Thymus (tissue), 11 donors: ENCODE results near the gene LPP. TPM values are rescaled to one million over a fixed set of nuclear protein-coding genes. Genes with fewer than 3 reads are reported as not detected.
A peak's percentile ranks its signal among the peaks of the same experiment; 100 is the strongest.

Experiments used
- DNase-seq, 9 donors: peaks; one replicate each; pipeline ENCODE4 v3.0.0-alpha.2; 2013; ENCODE audit warnings: low spot score in 9 of 9, low read depth in 6 of 9, missing footprints in 1 of 9
- H3K27ac ChIP-seq, 2 donors: one replicate each; pipeline ENCODE4 v1.5.1; 2013; ENCODE audit warnings: control low read depth in 1 of 2, low read depth in 1 of 2, low read length in 1 of 2, mild to moderate bottlenecking in 1 of 2, moderate library complexity in 1 of 2
- H3K27me3 ChIP-seq, 2 donors: one replicate each; pipeline ENCODE4 v1.5.1; 2013; ENCODE audit warnings: low read length in 1 of 2; ENCODE audit not compliant: control insufficient read depth in 2 of 2, insufficient read depth in 1 of 2
- H3K36me3 ChIP-seq, 2 donors: one replicate each; pipeline ENCODE4 v1.5.1; 2013; ENCODE audit warnings: low read length in 1 of 2, mild to moderate bottlenecking in 1 of 2, moderate library complexity in 1 of 2; ENCODE audit not compliant: control insufficient read depth in 2 of 2, insufficient read depth in 2 of 2
- H3K4me1 ChIP-seq, 2 donors: one replicate each; pipeline ENCODE4 v1.5.1; 2013; ENCODE audit warnings: low read length in 2 of 2; ENCODE audit not compliant: control insufficient read depth in 2 of 2, insufficient read depth in 2 of 2
- H3K4me3 ChIP-seq, 2 donors: one replicate each; pipeline ENCODE4 v1.5.1; 2013; ENCODE audit warnings: low read length in 2 of 2, control low read depth in 1 of 2, mild to moderate bottlenecking in 1 of 2
- H3K9me3 ChIP-seq, 2 donors: one replicate each; pipeline ENCODE4 v1.5.1; 2013; ENCODE audit warnings: low read length in 1 of 2, mild to moderate bottlenecking in 1 of 2; ENCODE audit not compliant: control insufficient read depth in 2 of 2, insufficient read depth in 1 of 2
- WGBS: extraction: QIAGEN DNeasy Blood & Tissue Kit; methylation state at CpG from one replicate; pipeline ENCODE4 v1.1.7; 2013; 5-methylcytosine and 5-hydroxymethylcytosine counted together
- polyA plus RNA-seq: library from polyadenylated mRNA; stranded (reverse); fragments of 200-250 nt; gene quantifications from one replicate; pipeline ENCODE4 v1.2.3, GENCODE V29; 2013
- total RNA-seq: library from RNA; stranded (reverse); fragments of 120-200 nt; gene quantifications from one replicate; pipeline ENCODE4 v1.2.4, GENCODE V29; 2013
- donor health status: healthy.

Gene LPP
- total and polyA plus RNA-seq, 2 donors: 6.5 to 9.2 TPM

DNA sequence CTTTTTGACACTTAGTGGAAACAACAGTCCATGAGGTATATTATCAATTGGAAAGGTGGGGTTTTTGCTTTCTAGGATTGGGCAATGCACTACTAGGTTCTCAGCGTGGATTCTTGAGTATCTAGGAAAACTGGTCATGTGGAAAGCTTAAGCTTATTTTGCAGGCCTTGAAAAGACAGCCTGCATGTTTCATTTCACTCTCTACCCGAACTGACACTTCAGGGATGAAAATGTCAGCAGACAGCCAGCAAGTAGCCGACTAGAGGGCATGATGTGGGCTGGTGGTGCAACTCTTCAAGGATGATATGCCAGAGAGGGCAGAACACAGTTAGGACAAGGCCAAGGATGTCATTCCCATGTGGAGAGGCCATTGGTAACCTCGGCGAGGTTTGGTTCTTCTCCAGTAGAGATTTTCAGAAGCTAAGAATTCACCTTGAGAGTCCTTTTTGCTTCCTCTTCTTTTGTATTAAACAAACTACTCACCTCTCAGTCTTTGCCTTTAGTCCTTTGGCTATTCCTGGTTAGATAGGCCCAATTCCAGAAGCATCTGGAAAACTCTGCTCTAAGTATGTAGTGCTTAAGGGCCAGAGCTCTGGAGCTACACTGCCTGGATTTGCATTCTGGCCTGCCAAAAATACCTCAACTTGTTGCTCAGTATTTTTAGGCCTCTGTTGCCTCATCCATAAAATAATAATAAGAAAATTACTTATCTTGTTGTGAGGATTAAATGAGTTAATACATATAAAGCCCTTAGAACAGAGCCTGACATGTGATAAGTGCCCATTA, 17.9 kb downstream of the LPP start:
- Histone ChIP-seq H3K4me3 (no peak overlapping the region), H3K4me1 (peaks cover 18 to 39% of the 10 kb centered on the region in 2 donors), H3K36me3 (peaks cover 0 to 3% of the 10 kb centered on the region in 2 donors), H3K27ac (no peak overlapping the region), H3K27me3 (no peaks in the 10 kb centered on the region), H3K9me3 (peaks cover 0 to 4% of the 10 kb centered on the region in 2 donors)
- WGBS: 92% methylated on average over 5 of the region's 5 CpGs
- DNase-seq: no peak

DNA sequence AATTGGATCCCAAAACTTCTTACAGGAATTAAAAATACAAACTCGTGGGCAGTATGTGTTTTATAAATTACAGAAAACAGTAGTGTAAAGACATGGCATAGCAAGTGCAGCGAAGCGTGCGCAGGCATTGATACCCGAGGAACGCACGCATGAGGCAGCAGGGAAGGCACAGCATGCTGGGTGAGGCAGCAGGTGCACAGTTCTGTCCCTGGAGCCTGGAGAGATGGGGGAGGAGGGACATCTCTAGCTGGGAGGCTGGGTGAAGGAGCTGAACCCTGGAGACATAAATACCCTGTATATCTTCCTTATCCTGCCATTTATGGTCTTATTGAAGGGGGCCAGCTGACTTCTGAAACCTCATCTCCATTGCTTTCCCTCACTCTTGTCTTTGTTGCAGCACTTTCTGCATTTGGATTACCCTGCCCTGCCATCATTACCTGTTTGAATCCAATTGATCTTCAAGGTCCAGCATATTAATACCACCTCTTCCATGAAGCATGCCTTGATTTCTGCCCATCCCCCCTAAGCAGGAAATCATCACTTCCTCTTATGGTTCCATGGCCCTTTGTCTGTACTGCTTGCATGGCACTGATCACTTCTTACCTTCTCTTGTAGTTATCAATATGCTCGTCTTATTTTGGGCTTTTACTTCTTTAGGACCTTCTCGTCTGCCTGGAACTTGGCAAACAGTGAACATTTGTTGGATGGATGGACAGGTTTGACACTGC, 20.5 kb downstream of the LPP start:
- WGBS: 90% methylated on average over 9 of the region's 9 CpGs
- peak overlapping the region in 1 of 2 donors; percentile 59 for H3K27ac ChIP-seq

GRCh38 chr3:188176476-188176875, 22.5 kb downstream of the LPP start:
- Histone ChIP-seq H3K27me3 (no peaks in the 10 kb centered on the region), H3K9me3 (peaks cover 0 to 4% of the 10 kb centered on the region in 2 donors), H3K4me1 (peaks cover 37 to 59% of the 10 kb centered on the region in 2 donors), H3K27ac (no peak overlapping the region), H3K36me3 (peaks cover 0 to 6% of the 10 kb centered on the region in 2 donors), H3K4me3 (no peak overlapping the region)
- no peak for DNase-seq

More for the DNA sequence above, 20.5 kb downstream of the LPP start:
- peak in 1 of 9 donors; percentile 69 for DNase-seq
- Histone ChIP-seq H3K4me1 (peaks cover 30 to 55% of the 10 kb centered on the region in 2 donors), H3K36me3 (peaks cover 0 to 3% of the 10 kb centered on the region in 2 donors), H3K4me3 (no peak overlapping the region), H3K27me3 (no peaks in the 10 kb centered on the region), H3K9me3 (peaks cover 0 to 4% of the 10 kb centered on the region in 2 donors)

- peaks cover 0 to 10% of the 10 kb centered on the region in 2 donors for H3K36me3 ChIP-seq
- H3K9me3 ChIP-seq: peaks cover 0 to 4% of the 10 kb centered on the region in 2 donors
- no peak overlapping the region for H3K4me3 ChIP-seq
- WGBS: 97% methylated on average over 2 of the region's 2 CpGs
- peaks cover 39 to 63% of the 10 kb centered on the region in 2 donors for H3K4me1 ChIP-seq
- no peak overlapping the region for H3K27ac ChIP-seq
- H3K27me3 ChIP-seq: no peaks in the 10 kb centered on the region
- DNase-seq: no peak
Observed at GRCh38 chr3:188176884-188177283, 22.9 kb downstream of the LPP start.

GRCh38 chr3:188177721-188178120, 23.8 kb downstream of the LPP start:
- Histone ChIP-seq H3K4me1 (peaks cover 40 to 65% of the 10 kb centered on the region in 2 donors), H3K36me3 (peaks cover 0 to 12% of the 10 kb centered on the region in 2 donors), H3K9me3 (peaks cover 0 to 4% of the 10 kb centered on the region in 2 donors), H3K4me3 (no peak overlapping the region), H3K27me3 (no peaks in the 10 kb centered on the region), H3K27ac (no peak overlapping the region)
- no peak for DNase-seq
- 97% methylated on average over 2 of the region's 2 CpGs for WGBS

DNA sequence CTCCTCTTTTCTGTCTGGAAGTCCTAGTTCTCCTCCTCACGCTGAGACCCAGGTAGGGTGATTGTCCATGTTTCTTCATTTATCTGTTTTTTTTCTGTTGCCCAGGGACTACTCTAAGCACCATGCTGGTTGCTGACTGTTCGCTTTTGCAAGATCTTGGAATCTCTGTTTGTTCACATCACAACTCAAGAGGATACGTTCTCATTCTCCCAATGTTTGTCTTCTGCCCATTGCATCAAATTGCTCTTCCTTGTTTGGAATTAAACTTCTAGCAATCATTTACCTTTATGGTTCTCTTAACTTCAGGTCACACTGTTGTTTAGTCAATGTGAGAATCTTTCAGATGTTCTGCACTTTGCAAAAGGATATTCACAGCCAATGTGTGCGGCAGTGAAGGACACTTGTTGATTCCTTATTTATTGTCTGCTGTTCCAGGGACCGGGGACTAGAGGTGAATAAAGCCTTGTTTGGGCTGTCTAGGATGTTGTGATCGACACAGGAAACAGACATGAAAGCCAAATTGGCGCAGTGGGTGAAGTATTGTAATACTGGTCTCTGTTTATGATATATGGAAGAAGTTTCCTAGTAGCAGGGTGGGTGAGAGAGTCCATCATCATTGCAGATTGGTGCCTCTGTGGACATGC, 24.5 kb downstream of the LPP start:
- H3K4me3 ChIP-seq: no peak overlapping the region
- no peaks in the 10 kb centered on the region for H3K27me3 ChIP-seq
- H3K27ac ChIP-seq: no peak overlapping the region
- WGBS: 90% methylated on average over 7 of the region's 7 CpGs
- DNase-seq: peak in 1 of 9 donors; percentile 52
- H3K36me3 ChIP-seq: peaks cover 0 to 12% of the 10 kb centered on the region in 2 donors
- peaks cover 0 to 4% of the 10 kb centered on the region in 2 donors for H3K9me3 ChIP-seq
- H3K4me1 ChIP-seq: peaks cover 40 to 68% of the 10 kb centered on the region in 2 donors

GRCh38 chr3:188179006-188179966, 25.3 kb downstream of the LPP start:
- Histone ChIP-seq H3K4me3 (no peak overlapping the region), H3K27me3 (no peaks in the 10 kb centered on the region), H3K36me3 (peaks cover 0 to 12% of the 10 kb centered on the region in 2 donors), H3K4me1 (peaks cover 41 to 70% of the 10 kb centered on the region in 2 donors), H3K9me3 (peaks cover 0 to 4% of the 10 kb centered on the region in 2 donors), H3K27ac (peak overlapping the region in 1 of 2 donors; percentile 8)
- WGBS: 87% methylated on average over 16 of the region's 16 CpGs
- DNase-seq: no peak

DNA sequence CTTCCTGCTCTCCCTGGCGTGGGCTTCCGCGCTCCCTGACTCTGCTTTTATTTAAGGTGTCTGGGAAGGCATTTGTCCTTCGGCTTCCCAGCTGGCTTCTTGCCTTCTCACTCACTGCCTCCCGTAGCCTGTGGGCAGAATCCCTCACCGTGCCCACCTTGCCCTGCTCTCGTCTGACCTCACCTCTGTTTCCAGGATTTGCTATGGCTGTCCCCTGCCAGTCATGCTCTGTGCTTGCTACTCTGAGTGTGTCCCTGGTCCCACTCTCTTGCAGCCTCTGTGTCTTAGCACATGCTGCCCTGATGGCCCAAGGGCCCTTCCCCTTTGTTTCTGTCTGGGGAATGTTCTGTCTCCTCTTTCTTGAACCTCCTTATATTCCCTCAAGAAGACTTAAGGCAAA, 26.2 kb downstream of the LPP start:
- Histone ChIP-seq H3K27ac (no peak overlapping the region), H3K4me1 (peaks cover 37 to 70% of the 10 kb centered on the region in 2 donors), H3K27me3 (no peaks in the 10 kb centered on the region), H3K4me3 (no peak overlapping the region), H3K9me3 (peaks cover 0 to 2% of the 10 kb centered on the region in 2 donors), H3K36me3 (peaks cover 0 to 12% of the 10 kb centered on the region in 2 donors)
- WGBS: 95% methylated on average over 7 of the region's 7 CpGs
- DNase-seq: no peak
